Ovary (tissue), 3 donors: Measurements from ENCODE around the gene DYNC1H1.

Experiments used
- CTCF ChIP-seq, 3 donors: fragments of 450-650 bp in 2 of 3; fragments of 200-600 bp in 1 of 3; IDR thresholded peaks; one replicate each; pipeline versions ENCODE4 v1.5.1 to v1.8.0; 2016 to 2022; ENCODE audit warnings: antibody characterized with exemption in 3 of 3, mild to moderate bottlenecking in 1 of 3
- EP300 ChIP-seq: sonication (generic); formaldehyde crosslinking; IDR thresholded peaks from one replicate; pipeline ENCODE4 v1.6.1; 2017; ENCODE audit warnings: antibody characterized with exemption
- donor health status: DM: no; HTN: no; CAD: no.

DNA sequence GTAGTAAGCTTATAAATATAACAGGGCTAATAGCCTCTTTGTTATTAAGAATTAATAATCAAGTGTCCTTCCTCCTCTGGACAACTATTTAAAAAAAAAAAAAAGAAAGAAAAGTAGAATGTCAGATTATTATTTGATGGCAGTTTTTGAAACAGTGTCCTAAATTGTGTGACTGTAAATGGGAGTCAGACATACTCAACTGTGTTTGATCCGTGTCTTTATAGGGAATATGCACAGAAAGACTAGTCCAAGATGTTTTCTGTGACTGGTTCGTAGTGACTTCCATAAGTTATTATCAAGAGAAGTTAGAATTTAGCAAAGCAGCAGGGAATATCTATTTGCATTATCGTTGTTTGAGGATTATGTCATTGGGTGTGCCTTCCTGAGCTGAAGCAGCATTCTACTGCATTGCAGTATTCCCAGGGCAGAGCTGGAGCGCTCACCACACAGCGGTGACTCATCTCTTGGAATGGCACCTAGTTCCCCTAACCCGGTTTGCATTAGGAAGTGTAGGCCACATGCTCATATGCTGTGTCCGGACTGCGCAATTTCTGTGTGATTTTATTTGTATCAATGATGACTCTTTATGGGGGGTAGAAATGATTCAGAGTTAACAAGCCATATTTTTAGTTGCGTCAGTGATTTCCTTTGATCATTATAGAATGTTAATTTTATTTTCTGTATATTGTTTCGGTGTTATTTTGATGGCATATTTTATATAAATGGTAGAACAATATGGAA, 7.9 kb downstream of the DYNC1H1 start:
- TF ChIP-seq EP300 = no peak
- TF ChIP-seq CTCF (IDR thresholded peaks at IDR 0.05) = no peak
